GM18498 (cell line): ENCODE data around the gene PEMT.

Experiments
- ATAC-seq: cut with Tn5 transposase; IDR thresholded peaks from one replicate; pipeline ENCODE4 v1.9.1; 2021; ENCODE audit warnings: mild to moderate bottlenecking, moderate library complexity; ENCODE audit not compliant: unreplicated experiment

The PEMT gene

GRCh38 chr17:17515934-17516930 is 75.3 kb downstream of the PEMT start:
- ATAC-seq = no peak

DNA sequence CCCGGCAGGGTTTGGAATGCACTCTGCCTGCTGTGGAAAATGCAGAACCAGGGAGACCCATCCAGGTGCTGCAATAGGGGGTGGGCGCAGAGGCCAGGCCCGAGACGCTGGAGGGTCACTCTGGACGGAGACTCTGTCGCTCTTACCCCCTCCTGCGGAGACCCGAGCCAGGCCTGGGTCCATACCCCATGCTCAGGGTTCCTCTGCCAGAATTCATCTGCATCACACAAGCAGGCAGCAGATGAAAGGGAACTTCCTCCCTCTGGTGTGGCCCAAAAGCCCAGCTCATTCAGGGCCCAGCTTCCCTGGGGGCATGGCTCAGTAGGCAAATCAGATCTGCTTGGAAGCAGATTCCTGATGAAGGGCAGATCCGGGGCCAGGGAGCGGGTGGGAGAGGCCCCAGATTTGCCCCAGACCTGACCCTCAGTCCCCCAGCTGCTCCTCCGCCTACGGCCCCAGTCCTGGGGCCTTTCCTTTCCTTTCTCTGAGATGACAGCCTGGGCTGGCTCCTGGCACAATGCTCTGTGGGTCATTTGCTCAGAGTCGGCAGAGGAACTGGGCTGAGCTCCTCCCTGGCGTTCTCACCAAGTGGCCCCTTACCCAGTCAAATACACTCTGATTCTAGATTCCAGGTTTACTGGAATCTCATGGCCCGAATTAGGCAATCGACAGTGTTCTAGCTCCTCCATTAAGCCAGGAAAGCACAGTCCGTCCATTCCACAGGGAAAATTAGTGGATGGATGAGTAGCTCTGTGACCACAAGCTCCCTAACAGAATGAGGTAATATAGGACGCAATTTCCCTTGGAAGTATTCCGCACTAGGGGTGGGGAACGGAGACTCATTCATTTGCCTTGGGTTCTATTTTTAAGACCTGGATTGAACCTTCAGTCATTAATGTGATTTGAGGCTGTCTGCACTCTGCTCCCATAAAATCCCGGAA is 76.2 kb downstream of the PEMT start:
- no peak for ATAC-seq

GRCh38 chr17:17514361-17514992 is 77.0 kb downstream of the PEMT start:
- no peak for ATAC-seq

DNA sequence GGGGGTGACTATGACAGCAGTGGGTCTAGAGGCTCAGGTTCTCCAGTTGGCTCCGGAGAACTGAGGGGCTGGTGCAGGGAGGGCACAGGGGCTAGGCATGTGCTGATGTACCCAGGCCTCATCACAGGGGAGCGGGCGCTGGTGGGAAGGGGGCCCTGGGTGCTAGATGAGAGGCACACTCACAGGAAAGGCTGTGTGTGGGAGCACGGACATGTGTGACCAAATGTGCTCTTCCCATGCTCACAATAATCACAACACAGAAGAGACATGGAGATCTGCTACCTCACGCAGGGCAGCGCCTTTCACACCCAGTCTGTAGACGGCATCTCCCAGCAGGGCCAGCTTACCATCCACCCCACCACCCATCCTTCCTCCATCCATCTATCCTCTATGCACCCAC is 77.9 kb downstream of the PEMT start:
- no peak for ATAC-seq

GRCh38 chr17:17512866-17513265 is 78.6 kb downstream of the PEMT start:
- no peak for ATAC-seq

DNA sequence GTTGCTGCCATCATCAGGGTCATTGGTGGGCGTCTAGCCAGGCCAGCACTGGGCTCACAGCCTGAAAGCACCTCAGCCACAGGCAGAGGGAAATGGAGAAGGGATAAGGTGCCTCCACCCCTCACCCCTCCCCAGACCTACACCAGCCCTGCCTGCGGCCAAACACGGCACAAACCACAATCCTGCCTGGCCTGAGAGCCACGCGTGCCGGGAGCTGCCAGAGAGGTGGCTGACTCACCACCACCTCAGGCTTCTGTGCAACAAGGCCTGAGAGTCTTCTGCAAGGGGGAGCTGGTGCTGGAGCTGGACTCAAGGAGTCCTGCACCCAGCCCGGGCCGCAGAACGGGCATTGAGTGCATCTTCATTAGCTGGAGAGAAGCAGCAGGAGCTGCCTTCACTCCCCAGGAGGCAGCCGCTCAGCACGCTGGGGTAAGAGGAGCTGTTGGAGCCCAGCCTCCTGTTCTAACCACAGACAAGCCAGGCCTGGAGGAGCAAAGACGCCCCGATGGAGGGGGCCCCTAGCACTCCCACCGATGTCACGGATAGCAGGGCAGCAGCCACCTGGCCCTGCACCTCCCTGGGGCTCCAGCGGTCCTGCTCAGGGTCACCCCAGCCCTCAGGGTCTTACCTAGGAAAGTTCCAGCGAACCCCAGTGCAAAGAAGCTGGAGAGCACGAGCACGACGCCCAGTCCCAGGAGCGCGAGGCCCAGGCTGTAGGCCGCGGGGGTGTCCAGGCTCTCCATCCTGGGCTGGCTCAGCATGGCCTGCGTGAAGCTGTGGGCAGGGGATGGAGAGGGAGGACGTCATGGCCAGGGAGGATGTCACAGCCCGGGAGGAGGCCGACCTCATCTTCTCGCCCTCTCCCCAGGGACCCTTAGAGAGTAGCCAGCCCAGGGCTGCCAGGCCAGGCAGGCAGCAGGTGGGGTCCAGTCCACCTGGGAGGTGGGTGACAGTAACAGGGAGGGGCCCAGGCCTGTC is 79.3 kb downstream of the PEMT start:
- ATAC-seq = no peak

DNA sequence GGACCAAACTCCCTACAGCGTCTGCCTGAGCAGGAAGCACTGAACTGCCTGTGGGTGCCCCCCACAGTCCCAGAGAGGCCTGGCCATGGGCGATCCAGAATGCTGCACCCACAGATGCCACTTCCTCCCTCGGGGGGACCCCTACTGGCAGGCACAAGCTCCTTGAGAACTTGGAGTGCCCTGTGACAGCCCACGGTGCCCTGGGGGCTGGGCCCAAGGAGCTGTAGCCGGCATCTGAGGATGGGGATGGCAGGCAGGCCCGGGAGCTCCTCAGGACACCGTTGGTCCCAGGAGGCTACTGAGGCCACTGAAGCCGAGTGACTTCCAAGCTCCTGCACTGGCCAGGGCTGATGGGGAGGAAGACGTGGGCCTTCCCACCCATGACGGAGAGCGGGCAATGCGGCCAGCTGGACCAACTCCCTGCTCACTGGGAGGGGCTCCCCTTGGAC is 80.2 kb downstream of the PEMT start:
- ATAC-seq = no peak

GRCh38 chr17:17510456-17511292 is 80.8 kb downstream of the PEMT start:
- ATAC-seq = no peak

DNA sequence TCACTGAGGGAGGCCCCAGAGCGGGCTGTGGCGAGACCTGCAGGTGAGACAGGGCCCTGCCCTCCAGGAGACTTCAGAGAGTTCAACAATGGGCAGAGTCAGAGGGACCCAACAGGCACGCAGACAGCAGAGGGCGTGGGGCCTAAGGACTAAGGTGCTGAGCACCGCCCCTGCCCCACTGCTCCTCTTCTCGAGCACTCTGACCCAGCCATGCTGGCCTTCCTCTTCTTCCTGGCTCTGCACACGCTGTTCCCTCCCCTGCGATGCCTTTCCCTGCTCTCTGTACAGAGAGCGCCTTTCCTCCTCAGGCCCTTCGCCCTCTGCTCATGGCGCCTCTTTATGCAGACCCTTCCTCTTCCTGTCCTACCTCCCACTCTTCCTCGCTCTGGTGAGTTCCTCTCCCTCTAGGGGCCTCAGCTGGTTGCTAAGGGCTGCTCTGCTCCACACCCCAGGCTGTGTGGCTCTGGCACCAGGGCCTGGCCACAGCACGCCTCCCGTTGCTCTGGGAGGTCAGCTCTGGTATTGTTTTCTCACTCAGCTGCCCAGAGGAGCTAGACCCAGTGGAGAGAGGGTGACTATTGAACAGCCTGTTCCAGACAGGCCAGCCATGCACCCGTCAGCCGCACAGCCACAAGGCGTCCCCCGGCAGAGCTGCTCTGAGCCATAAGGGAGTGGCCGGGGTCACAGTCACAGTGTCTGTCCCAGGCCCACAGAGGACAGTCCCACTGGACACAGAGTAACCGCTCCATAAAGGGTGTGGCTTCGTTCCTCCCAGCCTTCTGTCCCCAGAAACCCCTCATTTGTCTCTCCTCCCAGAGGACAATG is 81.7 kb downstream of the PEMT start:
- ATAC-seq = no peak

GRCh38 chr17:17508646-17509591 is 82.6 kb downstream of the PEMT start:
- no peak for ATAC-seq

DNA sequence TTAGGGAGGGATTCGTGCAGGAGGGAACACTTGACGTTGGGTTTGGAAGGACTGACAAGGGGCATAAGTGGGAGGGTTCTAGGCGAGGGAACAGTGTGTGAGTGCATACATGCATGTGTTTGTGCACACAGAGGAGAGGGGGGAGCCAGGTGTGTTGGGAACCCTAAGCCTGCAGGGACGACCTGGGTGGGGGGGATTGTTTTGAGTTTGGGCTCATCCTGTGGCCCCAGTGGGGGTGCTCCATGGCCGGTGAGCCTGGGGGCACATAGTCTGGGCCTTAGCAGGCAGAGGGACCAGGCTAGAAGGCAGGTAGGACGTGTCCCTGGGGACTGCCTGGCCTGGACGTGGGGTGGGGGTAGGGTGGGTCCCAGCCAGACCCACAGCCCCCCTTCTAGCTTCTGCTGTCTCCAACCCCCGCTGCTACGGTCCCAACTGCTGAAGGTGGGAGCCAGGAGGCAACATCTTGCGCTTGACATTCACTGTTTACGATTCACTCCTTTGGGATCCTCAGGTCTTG is 83.4 kb downstream of the PEMT start:
- no peak for ATAC-seq

DNA sequence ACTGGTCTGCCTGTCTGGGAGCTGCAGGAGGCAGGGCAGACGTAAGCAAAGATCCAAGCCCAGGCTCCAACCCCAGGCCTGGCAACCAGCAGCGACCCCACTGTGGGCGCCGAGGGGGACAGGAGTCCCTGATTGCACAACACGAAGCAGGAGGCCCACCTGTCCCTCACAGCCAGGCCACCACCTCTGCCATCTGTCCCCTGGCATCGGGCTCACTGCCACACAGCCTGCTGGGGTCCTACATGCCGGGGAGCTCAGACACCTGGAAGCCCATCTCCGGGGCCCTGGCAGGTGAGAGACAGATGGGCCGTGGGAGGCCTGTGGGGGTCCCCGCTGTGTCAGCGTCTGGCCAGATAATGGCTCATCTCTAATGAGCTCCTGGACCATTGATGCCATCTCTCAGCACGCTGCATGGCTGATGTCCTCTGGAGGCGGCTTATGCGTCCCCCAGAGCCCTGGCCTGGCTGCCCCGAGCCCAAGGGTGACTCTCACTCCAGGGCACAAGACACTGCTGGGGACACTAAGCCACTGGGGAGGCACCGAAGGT is 84.0 kb downstream of the PEMT start:
- ATAC-seq = no peak

DNA sequence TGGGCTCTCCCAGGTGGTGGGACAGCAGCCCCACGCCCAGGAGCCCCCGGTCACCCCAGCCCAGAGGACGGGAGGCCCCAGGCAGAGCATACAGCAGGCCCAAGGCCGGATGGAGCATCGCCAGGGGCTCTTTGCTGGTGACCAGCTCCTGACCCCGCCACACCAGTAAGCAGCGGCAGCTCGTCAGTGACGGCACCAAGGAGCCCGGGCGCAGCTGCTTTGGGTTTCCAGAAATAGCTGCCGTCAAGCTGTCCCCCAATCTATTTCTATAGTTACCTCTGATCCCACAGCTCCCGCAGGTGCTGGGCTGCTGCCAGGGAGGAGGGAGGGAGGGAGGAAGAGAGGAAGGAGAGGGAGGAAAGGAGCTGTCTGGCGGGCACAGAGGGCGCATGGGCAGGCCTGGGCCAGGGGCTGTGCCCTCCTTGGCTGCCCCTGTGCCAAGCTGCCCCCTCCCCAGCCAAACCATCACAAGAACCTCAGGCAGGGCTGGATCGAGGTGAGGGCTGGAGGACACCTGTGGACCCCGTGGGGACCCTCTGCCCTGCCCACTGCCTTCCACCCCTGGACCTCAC is 84.5 kb downstream of the PEMT start:
- no peak for ATAC-seq

DNA sequence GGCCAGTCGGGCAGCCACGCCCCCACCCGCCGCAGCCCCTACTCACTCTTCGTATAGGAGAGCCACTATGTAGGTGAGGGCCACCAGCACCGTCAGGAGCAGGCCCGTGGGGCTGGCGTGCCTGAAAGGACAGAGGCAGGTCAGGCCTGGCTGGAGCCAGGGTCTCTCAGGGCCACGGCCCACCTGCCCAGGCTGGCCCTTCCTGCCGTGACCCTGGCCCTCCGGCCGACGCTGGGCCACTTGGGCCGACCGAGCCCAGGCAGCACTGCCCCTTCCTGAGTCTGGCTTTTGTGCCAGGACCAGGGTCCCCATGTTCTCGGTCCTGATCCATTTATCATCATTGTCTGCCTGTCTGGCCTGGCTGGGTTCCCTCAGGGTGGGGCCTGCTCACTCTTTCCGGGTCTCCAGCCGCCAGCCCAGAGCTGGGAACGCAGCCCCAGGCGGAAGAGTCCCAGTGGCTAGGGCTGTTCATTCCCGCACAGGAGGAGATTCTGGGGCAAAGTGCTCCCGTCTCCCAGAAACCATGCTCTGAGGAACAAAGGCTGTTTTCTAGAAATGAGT is 85.2 kb downstream of the PEMT start:
- ATAC-seq = no peak

GRCh38 chr17:17505610-17506171 is 85.8 kb downstream of the PEMT start:
- no peak for ATAC-seq
